ENCODE data around the gene GRID2.

GRCh38 chr4:93813092-93813491 lies 1509.3 kb downstream of the GRID2 start:
- no peak for TF ChIP-seq CTCF (conservative IDR thresholded peaks at IDR 0.05; ENCODE audit: low read depth, low read length)
- TF ChIP-seq EZH2 (IDR thresholded peaks at IDR 0.05; ENCODE audit: low read length, unreplicated experiment): no peak
- no peak for TF ChIP-seq EZH2phosphoT487 (IDR thresholded peaks at IDR 0.05; ENCODE audit: borderline replicate concordance, low read length)
